Activated naive CD8-positive, alpha-beta T cell treated with anti-CD3 and anti-CD28 coated beads for 36 hours (primary cell): ENCODE data around the gene EEF1G. TPM values are rescaled to one million over a fixed set of nuclear protein-coding genes. Genes with fewer than 3 reads are reported as not detected.
"Not testable (repeated sequence)": the region's sequence is repeated elsewhere in the genome, so short reads cannot be mapped to it uniquely, and the experiment has no call there.

Source experiments
- DNase-seq: peaks from one replicate; pipeline ENCODE4 v3.0.0; 2021
- H3K27ac Mint-ChIP-seq: one replicate; pipeline ENCODE4 v1.8.0; 2022; ENCODE audit warnings: mild to moderate bottlenecking, moderate library complexity, mixed read lengths
- H3K27me3 Mint-ChIP-seq: one replicate; pipeline ENCODE4 v1.8.0; 2022; ENCODE audit warnings: mild to moderate bottlenecking, mixed read lengths
- H3K36me3 Mint-ChIP-seq: one replicate; pipeline ENCODE4 v1.8.0; 2021; ENCODE audit warnings: mild to moderate bottlenecking, mixed read lengths
- H3K4me1 Mint-ChIP-seq: one replicate; pipeline ENCODE4 v1.8.0; 2021; ENCODE audit warnings: mixed read lengths
- H3K4me3 Mint-ChIP-seq: one replicate; pipeline ENCODE4 v1.8.0; 2022; ENCODE audit warnings: mild to moderate bottlenecking, moderate library complexity, mixed read lengths
- H3K9me3 Mint-ChIP-seq: one replicate; pipeline ENCODE4 v1.8.0; 2022; ENCODE audit warnings: mixed read lengths
- total RNA-seq, 2 experiments: library from RNA; stranded (reverse); gene quantifications; one replicate each; pipeline ENCODE4 v1.2.3, GENCODE V29; 2021

Gene EEF1G
- total RNA-seq, 2 experiments from 2014 or later: 1,924 to 1,929 TPM

- DNase-seq: peak; percentile 40
- Mint-ChIP-seq H3K4me3 (peak overlapping the region; percentile 89), H3K27me3 (no peaks in the 10 kb centered on the region), H3K27ac (peak overlapping the region; percentile 99), H3K9me3 (no peaks in the 10 kb centered on the region), H3K4me1 (peaks cover 37% of the 10 kb centered on the region), H3K36me3 (peaks cover 54% of the 10 kb centered on the region)
Measured at GRCh38 chr11:62574363-62575071, 826 bp upstream of the EEF1G start.

DNA sequence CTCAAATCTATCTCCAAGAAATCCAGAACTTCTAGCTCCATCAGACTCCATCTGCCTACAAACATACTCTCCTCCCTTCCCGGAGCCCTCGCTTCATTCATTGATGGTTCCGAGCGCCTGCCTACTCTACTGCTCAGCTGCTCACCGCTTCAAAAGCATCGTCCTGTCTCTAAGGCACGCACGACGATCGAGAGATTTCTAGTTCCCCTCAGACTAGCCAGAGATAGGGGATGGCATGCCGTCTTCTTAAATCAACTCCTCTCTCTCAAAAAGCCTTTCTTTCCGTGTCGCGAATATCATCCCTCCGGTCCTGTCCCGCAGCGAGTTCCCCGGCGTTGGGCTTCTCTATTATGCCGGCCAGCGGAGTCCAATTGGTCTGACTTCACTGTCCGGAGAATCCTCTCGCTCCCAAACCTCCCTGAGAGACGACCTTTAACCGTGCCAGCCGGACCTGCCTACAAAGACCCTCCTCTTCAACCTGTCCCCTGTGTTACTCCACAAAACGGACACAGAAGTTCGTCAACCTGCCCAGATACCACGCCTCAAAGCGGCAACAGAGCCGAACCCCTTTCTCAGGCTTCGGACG is 592 bp downstream of the EEF1G start:
- no peak for DNase-seq
- Mint-ChIP-seq H3K4me1 (peaks cover 43% of the 10 kb centered on the region), H3K4me3 (peak overlapping the region; percentile 89), H3K27me3 (no peaks in the 10 kb centered on the region), H3K9me3 (no peaks in the 10 kb centered on the region), H3K36me3 (peaks cover 59% of the 10 kb centered on the region), H3K27ac (peak overlapping the region; percentile 99)

DNA sequence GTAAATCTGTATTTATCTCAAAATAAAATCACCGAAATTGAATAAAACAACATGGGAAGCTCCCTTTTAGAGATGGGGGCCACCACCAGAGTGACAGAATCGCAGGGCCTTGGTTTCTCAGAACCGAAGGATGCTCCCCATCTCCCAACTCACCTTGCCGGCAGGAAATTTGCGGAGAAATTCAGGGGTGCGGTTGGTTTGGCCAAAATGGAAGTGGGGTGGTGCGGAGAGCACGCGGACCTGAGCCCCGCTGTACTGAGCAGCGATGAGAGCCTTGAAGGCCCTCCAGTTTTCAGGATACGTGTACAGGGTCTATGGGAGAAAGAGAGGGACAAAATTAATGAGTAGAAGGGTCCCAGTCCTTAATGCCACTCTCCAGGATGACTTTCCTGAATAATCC is 1.3 kb downstream of the EEF1G start:
- Mint-ChIP-seq H3K27me3 (no peaks in the 10 kb centered on the region), H3K4me1 (peaks cover 44% of the 10 kb centered on the region), H3K27ac (peak overlapping the region; percentile 99), H3K4me3 (peak overlapping the region; percentile 89), H3K9me3 (no peaks in the 10 kb centered on the region), H3K36me3 (peaks cover 61% of the 10 kb centered on the region)
- DNase-seq: no peak

- peaks cover 69% of the 10 kb centered on the region for H3K36me3 Mint-ChIP-seq
- H3K27ac Mint-ChIP-seq: peak overlapping the region; percentile 99
- not testable (repeated sequence) for H3K9me3 Mint-ChIP-seq, H3K27me3 Mint-ChIP-seq, DNase-seq
- H3K4me1 Mint-ChIP-seq: peaks cover 51% of the 10 kb centered on the region
- peak overlapping the region; percentile 89 for H3K4me3 Mint-ChIP-seq
Measured at GRCh38 chr11:62571493-62571892, 2.2 kb downstream of the EEF1G start.

DNA sequence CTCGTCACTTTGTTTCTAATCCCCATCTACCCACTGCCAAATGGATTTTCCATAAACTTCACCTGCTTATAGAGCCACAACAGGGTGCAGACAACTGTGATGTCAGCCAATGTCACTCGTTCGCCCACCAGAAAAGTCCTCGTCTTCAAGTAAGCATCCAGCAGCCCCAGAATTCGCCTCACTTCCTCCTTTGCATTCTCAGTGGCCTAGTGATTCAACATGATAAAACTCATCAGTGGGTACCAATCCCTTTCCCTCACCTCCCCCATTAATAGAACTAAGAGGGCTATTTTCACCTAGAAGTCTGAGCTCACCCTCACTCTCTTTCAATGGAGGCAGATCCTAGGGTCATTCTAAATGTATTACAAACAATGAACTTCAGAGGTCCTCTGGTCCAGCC is 2.8 kb downstream of the EEF1G start:
- Mint-ChIP-seq H3K4me1 (peaks cover 55% of the 10 kb centered on the region), H3K27ac (peak overlapping the region; percentile 99), H3K4me3 (peak overlapping the region; percentile 89), H3K36me3 (peaks cover 73% of the 10 kb centered on the region)
- DNase-seq, H3K9me3 Mint-ChIP-seq, H3K27me3 Mint-ChIP-seq: not testable (repeated sequence)

GRCh38 chr11:62569611-62570010 is 4.1 kb downstream of the EEF1G start:
- Mint-ChIP-seq H3K9me3 (no peaks in the 10 kb centered on the region), H3K4me3 (no peak overlapping the region), H3K4me1 (peaks cover 53% of the 10 kb centered on the region), H3K27ac (peak overlapping the region; percentile 43), H3K27me3 (no peaks in the 10 kb centered on the region), H3K36me3 (peaks cover 75% of the 10 kb centered on the region)
- no peak for DNase-seq

GRCh38 chr11:62567018-62567633 is 6.6 kb downstream of the EEF1G start:
- Mint-ChIP-seq H3K9me3 (no peaks in the 10 kb centered on the region), H3K27ac (peak overlapping the region; percentile 83), H3K36me3 (peaks cover 54% of the 10 kb centered on the region), H3K4me3 (peak overlapping the region; percentile 18), H3K27me3 (no peaks in the 10 kb centered on the region), H3K4me1 (peaks cover 48% of the 10 kb centered on the region)
- DNase-seq: no peak

- DNase-seq: no peak
- H3K4me1 Mint-ChIP-seq: peaks cover 45% of the 10 kb centered on the region
- no peaks in the 10 kb centered on the region for H3K9me3 Mint-ChIP-seq
- H3K4me3 Mint-ChIP-seq: no peak overlapping the region
- peaks cover 51% of the 10 kb centered on the region for H3K36me3 Mint-ChIP-seq
- peak overlapping the region; percentile 10 for H3K27ac Mint-ChIP-seq
- H3K27me3 Mint-ChIP-seq: no peaks in the 10 kb centered on the region
Measured at GRCh38 chr11:62566247-62566646, 7.4 kb downstream of the EEF1G start.

GRCh38 chr11:62565100-62565802 is 8.4 kb downstream of the EEF1G start:
- DNase-seq: no peak
- no peaks in the 10 kb centered on the region for H3K27me3 Mint-ChIP-seq
- H3K27ac Mint-ChIP-seq: peak overlapping the region; percentile 64
- H3K4me3 Mint-ChIP-seq: no peak overlapping the region
- H3K4me1 Mint-ChIP-seq: peaks cover 46% of the 10 kb centered on the region
- no peaks in the 10 kb centered on the region for H3K9me3 Mint-ChIP-seq
- peaks cover 45% of the 10 kb centered on the region for H3K36me3 Mint-ChIP-seq

GRCh38 chr11:62561677-62562230 is 11.9 kb downstream of the EEF1G start:
- not testable (repeated sequence) for H3K27me3 Mint-ChIP-seq, DNase-seq, H3K4me3 Mint-ChIP-seq, H3K9me3 Mint-ChIP-seq
- Mint-ChIP-seq H3K27ac (peak overlapping the region; percentile 50), H3K36me3 (peaks cover 48% of the 10 kb centered on the region), H3K4me1 (peaks cover 53% of the 10 kb centered on the region)

DNA sequence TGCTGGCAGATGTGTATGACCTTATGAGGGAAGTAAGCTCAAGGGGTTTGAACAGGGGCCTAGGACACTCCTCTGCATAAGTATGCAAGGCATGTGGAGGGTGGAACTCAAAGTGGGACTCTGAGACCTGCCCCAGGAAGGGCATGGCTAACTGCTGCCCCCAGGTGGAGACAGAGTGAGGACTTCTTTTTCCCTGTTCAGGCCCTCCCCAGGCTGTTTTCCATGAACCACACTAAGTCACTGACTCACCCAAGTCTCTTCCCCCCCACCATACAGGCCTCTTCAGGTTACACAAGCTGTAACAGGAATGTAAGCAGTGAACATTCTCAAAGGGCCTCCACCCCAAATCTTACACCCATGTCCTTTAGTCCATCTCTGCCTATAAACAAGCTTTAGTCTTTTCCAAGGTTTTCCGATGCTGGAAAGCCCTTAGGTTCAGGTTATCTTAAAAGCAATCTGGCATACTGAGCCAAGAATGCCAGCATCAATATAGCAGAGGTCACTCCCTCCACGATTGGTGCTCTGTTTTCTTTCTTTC is 13.1 kb downstream of the EEF1G start:
- H3K36me3 Mint-ChIP-seq: peaks cover 43% of the 10 kb centered on the region
- no peak overlapping the region for H3K4me3 Mint-ChIP-seq

DNA sequence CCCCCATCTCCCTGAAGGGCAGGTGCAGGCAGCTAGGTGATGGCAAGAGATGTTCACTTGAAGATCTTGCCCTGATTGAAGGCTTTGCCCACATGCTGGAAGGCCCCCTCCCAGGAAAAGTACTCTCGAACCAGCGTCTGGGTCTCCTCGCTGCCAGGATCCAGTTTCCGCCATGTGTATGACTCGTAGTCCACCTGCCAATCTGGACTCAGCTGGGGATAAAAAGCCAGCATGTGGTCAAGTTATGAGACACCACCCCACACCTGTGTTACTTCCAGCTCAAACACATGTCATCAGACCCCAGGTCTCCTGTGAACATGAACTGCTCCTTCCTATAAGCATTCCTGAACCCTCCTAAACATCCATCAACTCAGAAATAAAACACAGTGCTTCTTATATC is 14.1 kb downstream of the EEF1G start:
- not testable (repeated sequence) for H3K9me3 Mint-ChIP-seq, H3K27me3 Mint-ChIP-seq, DNase-seq
- peaks cover 63% of the 10 kb centered on the region for H3K4me1 Mint-ChIP-seq
- peak overlapping the region; percentile 34 for H3K4me3 Mint-ChIP-seq
- peaks cover 47% of the 10 kb centered on the region for H3K36me3 Mint-ChIP-seq
- H3K27ac Mint-ChIP-seq: peak overlapping the region; percentile 89

More for the DNA sequence above, 13.1 kb downstream of the EEF1G start:
- Mint-ChIP-seq H3K27me3 (no peaks in the 10 kb centered on the region), H3K27ac (peak overlapping the region; percentile 66), H3K4me1 (peaks cover 56% of the 10 kb centered on the region), H3K9me3 (no peaks in the 10 kb centered on the region)
- peak; percentile 77 for DNase-seq

DNA sequence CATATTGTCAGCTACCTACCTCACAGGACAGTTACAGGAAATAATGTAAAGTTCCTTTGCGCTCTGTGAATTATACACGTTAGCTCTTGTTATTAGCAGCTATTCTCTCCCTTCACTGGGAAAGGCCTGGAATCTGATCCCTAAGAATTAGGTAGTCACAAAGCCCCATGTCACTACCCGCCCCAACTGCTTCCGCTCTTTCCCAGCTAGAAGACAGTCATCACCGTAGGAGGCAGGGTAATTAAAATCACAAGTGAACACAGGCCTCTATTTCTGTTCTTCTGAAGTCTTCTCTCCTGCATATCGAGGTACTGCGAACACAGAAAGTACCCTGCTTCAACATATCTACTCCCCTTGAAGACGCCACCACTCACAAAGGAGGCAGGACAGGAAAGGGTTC is 14.5 kb downstream of the EEF1G start:
- H3K4me1 Mint-ChIP-seq: peaks cover 68% of the 10 kb centered on the region
- no peak overlapping the region for H3K4me3 Mint-ChIP-seq
- no peaks in the 10 kb centered on the region for H3K27me3 Mint-ChIP-seq
- H3K27ac Mint-ChIP-seq: peak overlapping the region; percentile 89
- peaks cover 51% of the 10 kb centered on the region for H3K36me3 Mint-ChIP-seq
- DNase-seq: no peak
- H3K9me3 Mint-ChIP-seq: peaks cover 2% of the 10 kb centered on the region

DNA sequence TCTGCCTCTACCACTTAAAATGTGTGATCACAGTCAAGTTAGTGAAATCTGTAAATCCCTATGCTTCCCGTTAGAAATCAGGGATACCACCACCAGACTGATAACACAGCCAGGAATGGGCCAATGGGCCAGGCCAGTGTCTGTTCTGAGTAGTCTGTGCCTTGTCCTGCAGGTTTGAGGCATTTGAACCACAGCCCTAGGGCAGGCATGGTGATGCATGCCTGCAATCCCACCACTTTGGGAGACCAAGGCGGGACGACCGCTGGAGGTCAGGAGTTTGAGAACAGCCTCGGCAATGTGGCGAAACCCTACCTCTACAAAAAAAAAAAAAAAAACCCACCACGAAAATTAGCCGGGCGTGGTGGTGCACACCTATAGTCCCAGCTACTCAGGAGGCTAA is 15.0 kb downstream of the EEF1G start:
- Mint-ChIP-seq H3K4me3 (no peak overlapping the region), H3K36me3 (peaks cover 56% of the 10 kb centered on the region), H3K9me3 (peaks cover 2% of the 10 kb centered on the region), H3K27ac (no peak overlapping the region), H3K4me1 (peaks cover 73% of the 10 kb centered on the region), H3K27me3 (no peaks in the 10 kb centered on the region)
- no peak for DNase-seq
